ENCODE measurements around the gene PIGU.

PIGU gene

DNA sequence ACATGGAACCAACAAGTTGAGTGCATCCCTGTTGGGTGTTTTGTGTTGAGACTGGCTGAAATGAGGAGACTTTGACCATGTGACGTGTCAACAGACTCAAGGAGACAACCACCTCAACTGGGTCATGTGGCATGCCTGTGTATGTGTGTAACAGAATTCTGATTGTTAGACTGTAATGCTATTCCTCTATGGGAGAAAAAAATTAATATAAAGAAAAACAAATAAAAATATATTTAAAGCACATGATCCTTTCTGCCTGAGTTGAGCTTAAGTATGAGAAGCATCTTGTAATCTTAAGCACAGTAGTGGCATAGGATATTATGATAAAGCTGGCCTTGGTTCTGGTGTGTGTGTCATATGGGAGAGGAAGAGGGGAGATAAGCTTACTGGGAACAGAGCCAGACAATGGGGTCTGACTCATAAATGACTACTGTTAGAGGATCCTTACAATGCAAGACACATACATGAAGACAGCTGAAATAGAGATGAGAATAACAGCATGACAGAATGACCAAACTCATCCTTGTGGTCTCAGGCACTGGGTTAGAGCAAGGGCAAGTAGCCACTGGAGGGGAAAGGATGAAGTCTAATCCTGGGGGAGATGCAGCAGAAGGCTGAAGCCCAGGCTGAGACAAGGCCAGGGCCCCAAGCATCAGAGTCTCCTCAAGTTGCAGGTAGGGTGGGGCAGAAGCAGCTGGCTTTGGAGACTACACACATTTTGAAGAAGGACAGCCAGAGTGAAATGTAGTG is 36.5 kb upstream of the PIGU start:
- peaks cover 14% of the 10 kb centered on the region for H3K4me1 ChIP-seq (ENCODE audit: control insufficient read depth, low read length)
- no peaks in the 10 kb centered on the region; the same call in 1 of the 2 replicates for H3K36me3 ChIP-seq (ENCODE audit: control insufficient read depth, low read length)
- H3K4me3 ChIP-seq (ENCODE audit: low read length), result no peak overlapping the region
- no peaks in the 10 kb centered on the region for H3K79me2 ChIP-seq (ENCODE audit: control insufficient read depth, low read length)
- no peaks in the 10 kb centered on the region for H3K9me3 ChIP-seq (ENCODE audit: control insufficient read depth, insufficient read depth, low read length)
- no peak for TF ChIP-seq EZH2phosphoT487 (IDR thresholded peaks at IDR 0.05; ENCODE audit: borderline replicate concordance, low read length)
- no peak for TF ChIP-seq CTCF (IDR thresholded peaks at IDR 0.05; ENCODE audit: low read depth, low read length, poor library complexity, severe bottlenecking)
- no peak overlapping the region for H3K27ac ChIP-seq (ENCODE audit: low read depth, low read length)
- no peaks in the 10 kb centered on the region; the same call in 1 of the 2 replicates for H3F3A ChIP-seq (ENCODE audit: control insufficient read depth, insufficient read depth)
- H3K9me2 ChIP-seq (replicated peaks; ENCODE audit: control insufficient read depth, low read length), result no peaks in the 10 kb centered on the region
- H4K20me1 ChIP-seq (ENCODE audit: control insufficient read depth, insufficient read depth, low read depth, low read length), result no peaks in the 10 kb centered on the region
- no peak overlapping the region for H3K4me2 ChIP-seq (ENCODE audit: low read length)
- 0 out of 2 replicates have a peak, but pooled peaks cover 2% of the 10 kb centered on the region for H3K27me3 ChIP-seq (ENCODE audit: control insufficient read depth, low read length)

- H3K36me3 ChIP-seq (ENCODE audit: control insufficient read depth, low read length), result no peaks in the 10 kb centered on the region
These were observed 35.8 kb upstream of the PIGU start for GRCh38 chr20:34712525-34713192.

DNA sequence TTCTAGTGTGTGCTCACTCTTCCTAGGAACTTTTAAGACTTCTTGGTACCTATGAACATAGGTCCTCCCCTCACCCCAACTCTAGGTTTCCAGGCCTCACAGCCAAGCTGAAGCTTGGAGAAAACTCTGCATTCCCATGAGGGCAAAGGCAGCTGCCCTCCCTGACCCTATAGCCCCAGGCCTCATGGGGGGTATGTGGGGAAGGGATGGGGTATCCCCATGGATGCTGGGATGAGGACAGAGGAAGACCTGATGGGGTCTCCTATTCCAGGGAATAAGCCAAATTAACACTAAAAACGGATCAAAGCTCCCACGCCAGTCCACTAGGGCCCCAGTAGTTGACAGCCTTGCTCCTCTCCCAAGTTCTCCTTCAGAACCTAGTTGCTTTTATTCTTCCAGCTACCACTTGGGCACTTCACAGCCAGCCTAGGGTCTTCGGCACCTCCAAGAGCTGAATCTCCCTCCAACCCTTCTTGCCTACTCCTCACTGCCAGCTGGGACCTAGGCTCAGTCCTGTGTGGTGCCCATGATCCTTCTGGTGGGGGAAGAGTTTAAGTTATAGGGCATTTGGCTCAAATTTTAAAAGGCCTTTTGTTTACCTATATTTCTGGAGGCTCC is 35.0 kb upstream of the PIGU start:
- Histone ChIP-seq H3K27ac (ENCODE audit: low read depth, low read length) (no peak overlapping the region), H3K9me2 (replicated peaks; ENCODE audit: control insufficient read depth, low read length) (no peaks in the 10 kb centered on the region), H3K4me3 (ENCODE audit: low read length) (no peak overlapping the region), H3K36me3 (ENCODE audit: control insufficient read depth, low read length) (no peaks in the 10 kb centered on the region), H3K79me2 (ENCODE audit: control insufficient read depth, low read length) (no peaks in the 10 kb centered on the region), H4K20me1 (ENCODE audit: control insufficient read depth, insufficient read depth, low read depth, low read length) (no peaks in the 10 kb centered on the region), H3F3A (ENCODE audit: control insufficient read depth, insufficient read depth) (peaks cover 9% of the 10 kb centered on the region), H3K9me3 (ENCODE audit: control insufficient read depth, insufficient read depth, low read length) (no peaks in the 10 kb centered on the region), H3K27me3 (ENCODE audit: control insufficient read depth, low read length) (0 out of 2 replicates have a peak, but pooled peaks cover 2% of the 10 kb centered on the region), H3K4me2 (ENCODE audit: low read length) (no peak overlapping the region), H3K4me1 (ENCODE audit: control insufficient read depth, low read length) (peaks cover 19% of the 10 kb centered on the region)
- TF ChIP-seq CTCF (IDR thresholded peaks at IDR 0.05; ENCODE audit: low read depth, low read length, poor library complexity, severe bottlenecking) (no peak), EZH2phosphoT487 (IDR thresholded peaks at IDR 0.05; ENCODE audit: borderline replicate concordance, low read length) (no peak)

More at GRCh38 chr20:34712525-34713192, 35.8 kb upstream of the PIGU start:
- Histone ChIP-seq H3K27me3 (ENCODE audit: control insufficient read depth, low read length) (0 out of 2 replicates have a peak, but pooled peaks cover 2% of the 10 kb centered on the region), H3K79me2 (ENCODE audit: control insufficient read depth, low read length) (no peaks in the 10 kb centered on the region), H3K4me1 (ENCODE audit: control insufficient read depth, low read length) (peaks cover 19% of the 10 kb centered on the region), H3K9me2 (replicated peaks; ENCODE audit: control insufficient read depth, low read length) (no peaks in the 10 kb centered on the region), H3F3A (ENCODE audit: control insufficient read depth, insufficient read depth) (peaks cover 6% of the 10 kb centered on the region), H3K4me3 (ENCODE audit: low read length) (no peak overlapping the region), H3K9me3 (ENCODE audit: control insufficient read depth, insufficient read depth, low read length) (no peaks in the 10 kb centered on the region), H4K20me1 (ENCODE audit: control insufficient read depth, insufficient read depth, low read depth, low read length) (no peaks in the 10 kb centered on the region), H3K27ac (ENCODE audit: low read depth, low read length) (no peak overlapping the region), H3K4me2 (ENCODE audit: low read length) (no peak overlapping the region)
- TF ChIP-seq EZH2phosphoT487 (IDR thresholded peaks at IDR 0.05; ENCODE audit: borderline replicate concordance, low read length), result no peak
- no peak for TF ChIP-seq CTCF (IDR thresholded peaks at IDR 0.05; ENCODE audit: low read depth, low read length, poor library complexity, severe bottlenecking)

Data from DOHH2 (cell line).